ACC112 (cell line): Measurements from ENCODE around the gene STX17.
A peak's percentile ranks its signal among the peaks of the same experiment; 100 is the strongest.
"Not testable (repeated sequence)": the region's sequence is repeated elsewhere in the genome, so short reads cannot be mapped to it uniquely, and the experiment has no call there.

Source experiments
- H2AFZ ChIP-seq: fragments of 200-600 bp; sonication (generic); one replicate; pipeline ENCODE4 v1.6.0; 2017; ENCODE audit warnings: antibody characterized with exemption, low read length; ENCODE audit not compliant: unreplicated experiment
- H3K27ac ChIP-seq: fragments of 200-600 bp; sonication (generic); 2 replicates; pipeline ENCODE4 v1.5.1; 2014; ENCODE audit warnings: low read depth, mild to moderate bottlenecking, antibody characterized with exemption, low read length, moderate library complexity
- H3K27me3 ChIP-seq: fragments of 200-600 bp; sonication (generic); 2 replicates; pipeline ENCODE4 v1.6.1; 2014; ENCODE audit warnings: mild to moderate bottlenecking, antibody characterized with exemption, low read length, moderate library complexity, mixed read lengths; ENCODE audit not compliant: insufficient read depth
- H3K36me3 ChIP-seq: fragments of 200-600 bp; sonication (generic); 2 replicates; pipeline ENCODE4 v1.6.1; 2016; ENCODE audit warnings: mild to moderate bottlenecking, antibody characterized with exemption, low read length, moderate library complexity, mixed read lengths; ENCODE audit not compliant: insufficient read depth
- H3K4me1 ChIP-seq: fragments of 200-600 bp; sonication (generic); one replicate; pipeline ENCODE4 v1.6.1; 2016; ENCODE audit warnings: low read length, mixed read lengths; ENCODE audit not compliant: insufficient read depth, unreplicated experiment, control insufficient read depth
- H3K4me3 ChIP-seq: fragments of 200-600 bp; sonication (generic); 2 replicates; pipeline ENCODE4 v1.5.1; 2014; ENCODE audit warnings: mild to moderate bottlenecking, low read depth, low read length
- H3K79me2 ChIP-seq: fragments of 200-600 bp; sonication (generic); one replicate; pipeline ENCODE4 v1.6.0; 2016; ENCODE audit warnings: low read length; ENCODE audit not compliant: control insufficient read depth, unreplicated experiment, insufficient read depth

STX17 gene

GRCh38 chr9:99906403-99907207 lies at the start of gene STX17:
Gene STX17 (plus strand): TSS chr9:99906654. CDS start chr9:99915240, 8,586 bp downstream.
- peaks cover 9% of the 10 kb centered on the region for H3K4me1 ChIP-seq
- H3K27me3 ChIP-seq: no peaks in the 10 kb centered on the region
- peak within 1 kb of the TSS; percentile 99 for H3K4me3 ChIP-seq
- H3K27ac ChIP-seq: peak within 1 kb of the TSS; percentile 71
- H3K36me3 ChIP-seq: no peaks in the 10 kb centered on the region
- H2AFZ ChIP-seq: peak within 1 kb of the TSS; percentile 99
- peaks cover 26% of the 10 kb centered on the region for H3K79me2 ChIP-seq

DNA sequence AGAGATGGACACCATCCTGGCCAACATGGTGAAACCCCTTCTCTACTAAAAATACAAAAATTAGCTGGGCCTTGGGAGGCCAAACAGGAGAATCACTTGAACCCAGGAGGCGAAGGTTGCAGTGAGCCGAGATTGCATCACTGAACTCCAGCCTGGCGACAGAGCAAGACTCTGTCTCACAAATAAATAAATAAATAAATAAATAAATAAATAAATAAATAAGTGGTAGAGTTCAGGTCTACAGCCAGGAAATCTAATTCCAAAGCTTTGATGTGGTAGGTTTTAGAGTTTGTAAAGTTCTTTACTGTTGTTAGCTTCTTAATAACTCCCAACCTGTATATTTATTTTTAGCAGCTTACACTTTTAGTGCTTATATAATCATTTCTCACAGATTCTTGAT lies 48.9 kb upstream of the STX17 start:
- not testable (repeated sequence) for H3K27ac ChIP-seq, H3K4me3 ChIP-seq, H2AFZ ChIP-seq, H3K27me3 ChIP-seq, H3K36me3 ChIP-seq, H3K79me2 ChIP-seq
- peaks cover 12% of the 10 kb centered on the region for H3K4me1 ChIP-seq

DNA sequence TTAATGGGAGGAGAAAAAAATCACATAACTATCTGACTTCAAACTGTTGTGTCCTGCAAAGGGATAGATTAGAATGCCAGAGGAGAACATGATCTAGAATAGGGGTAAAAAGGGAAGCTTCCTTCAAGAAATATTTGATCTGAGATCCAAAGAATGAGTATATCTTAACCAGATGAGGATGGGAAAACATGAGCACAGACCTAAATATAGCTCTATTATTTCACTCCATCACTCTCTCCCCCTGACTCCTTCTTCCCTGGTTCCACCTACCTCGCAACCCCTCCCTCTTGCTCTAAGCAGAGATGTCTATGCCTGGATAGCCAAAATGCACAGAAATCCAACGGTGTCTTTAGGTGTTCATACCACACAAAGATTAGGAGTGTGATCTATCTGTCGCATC lies 48.4 kb upstream of the STX17 start:
- Histone ChIP-seq H3K27me3 (no peaks in the 10 kb centered on the region), H2AFZ (no peak overlapping the region), H3K27ac (no peak overlapping the region), H3K4me3 (no peak overlapping the region), H3K79me2 (no peaks in the 10 kb centered on the region), H3K36me3 (no peaks in the 10 kb centered on the region), H3K4me1 (peaks cover 12% of the 10 kb centered on the region)

DNA sequence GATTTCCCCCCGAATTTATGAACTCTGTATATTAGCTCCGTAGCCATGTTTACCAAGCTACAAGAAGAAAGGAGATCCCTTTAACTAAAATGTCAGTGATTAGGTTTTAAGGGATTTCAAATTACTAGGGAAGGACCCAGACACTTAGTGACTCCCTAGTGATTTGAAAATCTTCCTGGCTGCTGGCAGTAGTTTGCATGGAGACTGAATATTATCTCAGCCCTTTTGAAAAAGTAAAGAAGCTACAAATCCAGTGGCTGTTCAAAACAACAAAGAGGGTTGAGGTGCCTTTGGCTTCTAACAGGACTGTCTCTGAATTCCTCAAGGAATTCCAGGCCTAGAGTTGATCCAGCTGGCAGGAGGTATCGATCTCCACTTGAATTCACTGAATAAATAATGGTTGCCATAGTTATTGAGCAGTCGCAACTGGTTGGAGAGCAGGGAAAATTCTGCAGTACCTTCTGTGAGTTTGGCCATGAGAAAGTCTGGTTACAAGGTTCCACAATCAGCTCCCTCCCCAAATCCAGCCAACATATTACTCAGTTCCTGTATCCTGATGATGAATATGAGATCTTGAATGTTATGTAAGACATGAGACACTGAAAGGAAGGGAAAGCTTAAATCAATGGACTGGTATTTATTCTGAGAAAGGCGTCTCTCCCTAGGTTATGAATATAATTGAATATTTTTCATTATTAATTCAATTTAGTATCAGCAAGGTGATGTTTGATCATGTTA lies 47.0 kb upstream of the STX17 start:
- Histone ChIP-seq H3K36me3 (no peaks in the 10 kb centered on the region), H3K27ac (peak overlapping the region; percentile 20; the same call in 1 of the 2 replicates), H3K79me2 (no peaks in the 10 kb centered on the region), H2AFZ (peak overlapping the region; percentile 14), H3K4me1 (peaks cover 12% of the 10 kb centered on the region), H3K4me3 (no peak overlapping the region), H3K27me3 (no peaks in the 10 kb centered on the region)

GRCh38 chr9:99860266-99860665 lies 46.2 kb upstream of the STX17 start:
- Histone ChIP-seq H3K27me3 (no peaks in the 10 kb centered on the region), H2AFZ (no peak overlapping the region), H3K27ac (no peak overlapping the region), H3K79me2 (no peaks in the 10 kb centered on the region), H3K4me1 (peaks cover 12% of the 10 kb centered on the region), H3K4me3 (no peak overlapping the region), H3K36me3 (no peaks in the 10 kb centered on the region)

DNA sequence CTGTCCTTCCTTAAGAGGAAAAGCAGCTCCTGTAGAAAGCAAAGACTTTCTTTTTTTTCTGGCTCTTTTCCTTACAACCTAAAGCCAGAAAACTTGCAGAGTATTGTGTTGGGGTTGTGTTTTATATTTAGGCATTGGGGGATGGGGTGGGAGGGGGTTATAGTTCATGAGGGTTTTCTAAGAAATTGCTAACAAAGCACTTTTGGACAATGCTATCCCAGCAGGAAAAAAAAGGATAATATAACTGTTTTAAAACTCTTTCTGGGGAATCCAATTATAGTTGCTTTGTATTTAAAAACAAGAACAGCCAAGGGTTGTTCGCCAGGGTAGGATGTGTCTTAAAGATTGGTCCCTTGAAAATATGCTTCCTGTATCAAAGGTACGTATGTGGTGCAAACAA lies 42.5 kb upstream of the STX17 start:
- Histone ChIP-seq H3K4me3 (no peak overlapping the region), H2AFZ (no peak overlapping the region), H3K27me3 (no peaks in the 10 kb centered on the region)

DNA sequence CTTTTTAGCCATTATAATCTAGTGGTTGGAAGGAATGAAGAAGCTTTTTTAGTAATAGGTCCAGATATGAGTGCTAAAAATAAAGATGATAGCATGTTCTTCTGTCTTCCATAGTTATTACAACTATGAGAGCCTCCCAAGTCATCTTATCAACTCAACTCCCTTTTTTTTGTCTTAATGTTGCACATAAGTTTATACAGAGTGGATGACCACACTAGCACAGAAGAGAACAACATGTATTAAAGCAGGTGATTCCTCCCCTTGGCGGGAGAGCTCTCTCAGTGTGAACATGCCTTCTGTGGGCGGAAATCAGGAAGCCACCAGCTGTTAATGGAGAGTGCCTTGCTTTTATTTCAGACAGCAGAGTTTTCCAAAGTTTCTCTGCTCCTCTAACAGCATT lies 40.1 kb upstream of the STX17 start:
- H3K27ac ChIP-seq: no peak overlapping the region
- H3K79me2 ChIP-seq: no peaks in the 10 kb centered on the region
- peaks cover 27% of the 10 kb centered on the region for H3K4me1 ChIP-seq
- no peaks in the 10 kb centered on the region for H3K27me3 ChIP-seq
- no peak overlapping the region for H2AFZ ChIP-seq
- no peak overlapping the region for H3K4me3 ChIP-seq
- no peaks in the 10 kb centered on the region for H3K36me3 ChIP-seq

More for the DNA sequence above, 42.5 kb upstream of the STX17 start:
- H3K4me1 ChIP-seq: peaks cover 32% of the 10 kb centered on the region
- no peaks in the 10 kb centered on the region for H3K36me3 ChIP-seq
- H3K27ac ChIP-seq: no peak overlapping the region
- H3K79me2 ChIP-seq: no peaks in the 10 kb centered on the region

DNA sequence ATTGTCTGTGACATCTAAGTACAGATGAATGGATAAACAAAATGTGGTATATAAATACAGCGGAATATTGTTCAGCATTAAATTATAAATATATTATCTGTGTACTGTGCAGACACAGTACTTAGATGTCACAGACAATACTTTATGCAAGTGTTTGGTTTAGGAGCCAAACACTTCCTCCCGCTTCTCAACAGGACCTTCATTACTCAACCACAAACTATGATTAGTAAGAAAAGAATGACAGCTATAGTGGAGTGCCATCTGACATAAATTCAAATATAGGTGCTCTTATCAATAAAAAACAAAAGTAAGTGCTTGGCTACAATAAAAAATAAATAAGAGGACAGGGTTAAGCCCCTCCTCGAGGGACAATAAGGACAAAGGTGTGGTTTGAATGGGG lies 38.9 kb upstream of the STX17 start:
- H2AFZ ChIP-seq: no peak overlapping the region
- H3K4me3 ChIP-seq: no peak overlapping the region
- H3K27ac ChIP-seq: no peak overlapping the region
- no peaks in the 10 kb centered on the region for H3K27me3 ChIP-seq
- H3K4me1 ChIP-seq: peaks cover 27% of the 10 kb centered on the region
- H3K36me3 ChIP-seq: no peaks in the 10 kb centered on the region
- no peaks in the 10 kb centered on the region for H3K79me2 ChIP-seq

GRCh38 chr9:99867968-99868367 lies 38.5 kb upstream of the STX17 start:
- Histone ChIP-seq H3K36me3 (no peaks in the 10 kb centered on the region), H3K27me3 (no peaks in the 10 kb centered on the region), H3K4me1 (peaks cover 27% of the 10 kb centered on the region), H3K79me2 (no peaks in the 10 kb centered on the region), H3K27ac (no peak overlapping the region), H3K4me3 (no peak overlapping the region), H2AFZ (no peak overlapping the region)

DNA sequence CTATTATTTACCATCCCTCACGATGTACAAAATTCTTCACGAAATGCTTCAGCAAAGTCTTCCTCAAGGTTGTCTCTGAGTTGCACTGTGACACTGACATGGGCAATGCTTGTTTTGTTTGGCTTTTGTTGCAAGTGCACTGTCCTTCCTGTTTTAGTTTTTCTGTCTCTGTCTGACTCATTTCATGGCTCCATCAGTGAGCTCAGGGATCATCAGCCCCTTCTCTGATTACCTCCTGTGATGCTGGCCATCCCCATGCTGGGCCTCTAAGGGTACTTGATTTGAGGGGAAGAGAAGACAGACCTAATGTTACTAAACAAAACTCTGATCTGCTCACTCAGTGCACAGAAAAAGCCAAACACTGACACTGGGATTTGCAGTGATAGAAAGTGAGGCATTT lies 37.6 kb upstream of the STX17 start:
- H3K27me3 ChIP-seq: no peaks in the 10 kb centered on the region
- no peak overlapping the region for H3K4me3 ChIP-seq
- no peak overlapping the region for H3K27ac ChIP-seq
- H3K36me3 ChIP-seq: no peaks in the 10 kb centered on the region
- peaks cover 34% of the 10 kb centered on the region for H3K4me1 ChIP-seq
- no peaks in the 10 kb centered on the region for H3K79me2 ChIP-seq
- H2AFZ ChIP-seq: no peak overlapping the region

DNA sequence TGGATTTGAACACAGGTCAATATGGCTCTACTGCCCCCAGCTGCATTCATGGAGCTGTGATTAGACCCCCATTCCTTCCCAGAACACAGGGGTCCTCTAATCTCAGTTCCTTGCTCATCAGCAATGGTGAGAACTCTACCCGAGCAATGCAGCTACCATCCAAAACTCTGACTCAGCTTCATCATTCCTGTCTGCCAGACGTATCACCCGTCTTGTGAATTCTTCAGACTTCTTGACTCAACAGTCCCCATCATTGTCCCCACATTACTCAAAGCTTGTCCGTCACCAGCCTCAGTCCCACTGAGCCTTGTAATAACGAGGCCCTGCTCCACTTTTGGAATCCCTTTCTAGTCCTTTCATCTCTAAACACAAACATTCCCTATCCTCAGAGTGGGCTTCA lies 36.3 kb upstream of the STX17 start:
- H3K79me2 ChIP-seq: no peaks in the 10 kb centered on the region
- no peak overlapping the region for H3K27ac ChIP-seq
- H3K4me1 ChIP-seq: peaks cover 40% of the 10 kb centered on the region
- H3K27me3 ChIP-seq: no peaks in the 10 kb centered on the region
- H2AFZ ChIP-seq: no peak overlapping the region
- no peaks in the 10 kb centered on the region for H3K36me3 ChIP-seq
- no peak overlapping the region for H3K4me3 ChIP-seq
